ENCODE results near the gene DRAXIN. TPM values are rescaled to one million over a fixed set of nuclear protein-coding genes. Genes with fewer than 3 reads are reported as not detected.

DRAXIN gene
- total RNA-seq, 4 donors from 2014 or later: 0.08 to 0.10 (median 0.08) TPM; not detected in 1

- H3K4me3 ChIP-seq: no peak overlapping the region
These were observed 3.0 kb upstream of the DRAXIN start for GRCh38 chr1:11688506-11688905.

GRCh38 chr1:11690397-11691301, 861 bp upstream of the DRAXIN start:
- 5% methylated on average over 57 of the region's 64 CpGs for WGBS
- Histone ChIP-seq H3K4me3 (peak overlapping the region; percentile 52), H3K36me3 (no peaks in the 10 kb centered on the region), H3K27ac (no peak overlapping the region), H3K4me1 (peaks cover 33% of the 10 kb centered on the region), H3K27me3 (peaks cover 72% of the 10 kb centered on the region), H3K9me3 (no peaks in the 10 kb centered on the region)
- TF ChIP-seq CTCF (IDR thresholded peaks at IDR 0.05) (no peak), EP300 (IDR thresholded peaks at IDR 0.05) (no peak), POLR2AphosphoS5 (IDR thresholded peaks at IDR 0.05) (no peak), POLR2A (IDR thresholded peaks at IDR 0.05) (no peak)
- no peak for DNase-seq (ENCODE audit: low spot score in 2 of 2)

More at GRCh38 chr1:11688506-11688905, 3.0 kb upstream of the DRAXIN start:
- TF ChIP-seq POLR2AphosphoS5 (IDR thresholded peaks at IDR 0.05) (no peak), POLR2A (IDR thresholded peaks at IDR 0.05) (no peak), EP300 (IDR thresholded peaks at IDR 0.05) (no peak), CTCF (IDR thresholded peaks at IDR 0.05) (no peak)
- Histone ChIP-seq H3K27me3 (peaks cover 56% of the 10 kb centered on the region), H3K4me1 (peaks cover 33% of the 10 kb centered on the region), H3K9me3 (no peaks in the 10 kb centered on the region), H3K36me3 (no peaks in the 10 kb centered on the region), H3K27ac (no peak overlapping the region)
- WGBS: 98% methylated on average over 4 of the region's 4 CpGs
- DNase-seq (ENCODE audit: low spot score in 2 of 2): no peak

GRCh38 chr1:11691928-11692711, 610 bp downstream of the DRAXIN start:
- Histone ChIP-seq H3K4me3 (peak overlapping the region; percentile 52), H3K27me3 (peaks cover 72% of the 10 kb centered on the region), H3K9me3 (no peaks in the 10 kb centered on the region), H3K27ac (no peak overlapping the region), H3K4me1 (peaks cover 33% of the 10 kb centered on the region), H3K36me3 (no peaks in the 10 kb centered on the region)
- no peak for DNase-seq (ENCODE audit: low spot score in 2 of 2)
- TF ChIP-seq CTCF (IDR thresholded peaks at IDR 0.05) (no peak), POLR2AphosphoS5 (IDR thresholded peaks at IDR 0.05) (no peak), EP300 (IDR thresholded peaks at IDR 0.05) (no peak), POLR2A (IDR thresholded peaks at IDR 0.05) (no peak)
- 14% methylated on average over 40 of the region's 64 CpGs for WGBS

GRCh38 chr1:11693024-11693590, 1.6 kb downstream of the DRAXIN start:
- Histone ChIP-seq H3K27me3 (peaks cover 76% of the 10 kb centered on the region), H3K4me3 (no peak overlapping the region), H3K4me1 (peaks cover 33% of the 10 kb centered on the region), H3K9me3 (no peaks in the 10 kb centered on the region), H3K36me3 (no peaks in the 10 kb centered on the region), H3K27ac (no peak overlapping the region)
- no peak for DNase-seq (ENCODE audit: low spot score in 2 of 2)
- TF ChIP-seq POLR2A (IDR thresholded peaks at IDR 0.05): no peak
- no peak for TF ChIP-seq CTCF (IDR thresholded peaks at IDR 0.05)
- TF ChIP-seq POLR2AphosphoS5 (IDR thresholded peaks at IDR 0.05): no peak
- TF ChIP-seq EP300 (IDR thresholded peaks at IDR 0.05): no peak
- WGBS: 4% methylated on average over 6 of the region's 6 CpGs

Measured in suprapubic skin (tissue), 4 donors.